SU-DHL-6 (cell line): Measurements from ENCODE around the gene CETP.

Experiments
- H2AFZ ChIP-seq: fragments of 200-600 bp; sonication (generic); 2 replicates; pipeline ENCODE4 v1.6.1; 2014; ENCODE audit warnings: low read depth, mild to moderate bottlenecking, moderate library complexity, mixed read lengths, antibody characterized with exemption, low read length; ENCODE audit not compliant: severe bottlenecking
- H3F3A ChIP-seq: fragments of 200-600 bp; shearing (Covaris generic); 2 replicates; pipeline ENCODE4 v1.6.0; 2016; ENCODE audit warnings: antibody characterized with exemption, mild to moderate bottlenecking; ENCODE audit not compliant: insufficient read depth
- H3K27ac ChIP-seq: fragments of 200-600 bp; sonication (generic); 2 replicates; pipeline ENCODE4 v1.5.1; 2016; ENCODE audit warnings: low read depth, mild to moderate bottlenecking, low read length, moderate library complexity, mixed read lengths
- H3K27me3 ChIP-seq: fragments of 200-600 bp; sonication (generic), shearing (Covaris generic); 2 replicates; pipeline ENCODE4 v1.6.0; 2014; ENCODE audit warnings: mild to moderate bottlenecking, low read length
- H3K36me3 ChIP-seq: fragments of 200-600 bp; sonication (generic); 2 replicates; pipeline ENCODE4 v1.6.1; 2014; ENCODE audit warnings: mild to moderate bottlenecking, low read length, mixed read lengths
- H3K4me2 ChIP-seq: fragments of 300-600, 200-600 bp; shearing (Covaris generic), sonication (generic); 2 replicates; pipeline ENCODE4 v1.6.0; 2014; ENCODE audit warnings: low read length, low read depth, mild to moderate bottlenecking; ENCODE audit not compliant: poor library complexity, severe bottlenecking
- H3K4me3 ChIP-seq: fragments of 200-600 bp; sonication (generic); 2 replicates; pipeline ENCODE4 v1.5.1; 2014; ENCODE audit warnings: antibody characterized with exemption, low read length, mild to moderate bottlenecking, mixed read lengths; ENCODE audit not compliant: insufficient read depth, poor library complexity, severe bottlenecking
- H3K79me2 ChIP-seq: fragments of 200-600 bp; sonication (generic); 2 replicates; pipeline ENCODE4 v1.6.1; 2014; ENCODE audit warnings: mild to moderate bottlenecking, low read length, moderate library complexity; ENCODE audit not compliant: insufficient read depth
- H3K9ac ChIP-seq: fragments of 200-600 bp; sonication (generic); 2 replicates; pipeline ENCODE4 v1.7.0; 2014; ENCODE audit warnings: mild to moderate bottlenecking, low read length
- H3K9me2 ChIP-seq: fragments of 200-600 bp; sonication (generic); replicated peaks from 2 replicates; pipeline ENCODE4 v1.6.1; 2014; ENCODE audit warnings: low read length; ENCODE audit not compliant: insufficient read depth
- H3K9me3 ChIP-seq: fragments of 200-600 bp; sonication (generic); 2 replicates; pipeline ENCODE4 v1.6.1; 2014; ENCODE audit warnings: low read length, mixed read lengths; ENCODE audit not compliant: insufficient read depth
- H4K20me1 ChIP-seq: fragments of 200-600 bp; sonication (generic); 2 replicates; pipeline ENCODE4 v1.6.1; 2014; ENCODE audit warnings: low read depth, mild to moderate bottlenecking, antibody characterized with exemption, low read length, moderate library complexity, mixed read lengths
- EZH2phosphoT487 ChIP-seq: fragments of 200-600 bp; sonication (generic), shearing (Covaris generic); conservative IDR thresholded peaks from 2 replicates; pipeline ENCODE4 v1.6.1; 2018; ENCODE audit warnings: mild to moderate bottlenecking, antibody characterized with exemption, low read length, moderate library complexity, mixed read lengths
- TF ChIP-seq, protein P1 (sequence below): fragments of 200-600 bp; sonication (generic); IDR thresholded peaks from one replicate; pipeline ENCODE4 v1.5.1; 2017; ENCODE audit warnings: antibody characterized with exemption, mild to moderate bottlenecking, low read length, moderate library complexity; ENCODE audit not compliant: insufficient read depth, poor library complexity, severe bottlenecking

The CETP gene

DNA sequence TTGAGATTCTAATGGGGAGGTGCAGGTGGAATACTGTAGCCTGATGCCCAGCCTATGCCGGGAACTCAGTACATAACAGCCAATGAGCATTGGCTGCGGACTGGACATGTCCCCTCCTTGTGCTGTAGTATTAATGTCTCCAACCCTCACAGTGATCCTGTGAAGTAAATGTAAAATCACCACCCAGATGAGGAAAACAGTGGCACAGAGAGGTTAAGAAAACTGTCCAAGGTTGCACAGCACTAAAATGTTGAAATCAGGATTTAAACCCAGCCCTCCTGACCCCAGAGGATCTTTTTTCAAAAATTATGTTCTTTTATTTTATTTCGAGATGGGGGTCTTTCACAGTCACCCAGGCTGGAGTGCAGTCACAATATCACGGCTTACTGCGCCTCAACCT, 35.5 kb downstream of the CETP start:
- no peak overlapping the region for H3K27ac ChIP-seq
- no peaks in the 10 kb centered on the region for H3K9me3 ChIP-seq
- H3K9ac ChIP-seq: no peak overlapping the region
- H3K9me2 ChIP-seq: no peaks in the 10 kb centered on the region
- H2AFZ ChIP-seq: no peak overlapping the region
- no peak for TF ChIP-seq EZH2phosphoT487
- TF ChIP-seq, protein P1, sequence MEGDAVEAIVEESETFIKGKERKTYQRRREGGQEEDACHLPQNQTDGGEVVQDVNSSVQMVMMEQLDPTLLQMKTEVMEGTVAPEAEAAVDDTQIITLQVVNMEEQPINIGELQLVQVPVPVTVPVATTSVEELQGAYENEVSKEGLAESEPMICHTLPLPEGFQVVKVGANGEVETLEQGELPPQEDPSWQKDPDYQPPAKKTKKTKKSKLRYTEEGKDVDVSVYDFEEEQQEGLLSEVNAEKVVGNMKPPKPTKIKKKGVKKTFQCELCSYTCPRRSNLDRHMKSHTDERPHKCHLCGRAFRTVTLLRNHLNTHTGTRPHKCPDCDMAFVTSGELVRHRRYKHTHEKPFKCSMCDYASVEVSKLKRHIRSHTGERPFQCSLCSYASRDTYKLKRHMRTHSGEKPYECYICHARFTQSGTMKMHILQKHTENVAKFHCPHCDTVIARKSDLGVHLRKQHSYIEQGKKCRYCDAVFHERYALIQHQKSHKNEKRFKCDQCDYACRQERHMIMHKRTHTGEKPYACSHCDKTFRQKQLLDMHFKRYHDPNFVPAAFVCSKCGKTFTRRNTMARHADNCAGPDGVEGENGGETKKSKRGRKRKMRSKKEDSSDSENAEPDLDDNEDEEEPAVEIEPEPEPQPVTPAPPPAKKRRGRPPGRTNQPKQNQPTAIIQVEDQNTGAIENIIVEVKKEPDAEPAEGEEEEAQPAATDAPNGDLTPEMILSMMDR: no peak
- no peaks in the 10 kb centered on the region for H3K79me2 ChIP-seq
- no peaks in the 10 kb centered on the region for H3K36me3 ChIP-seq
- no peak overlapping the region for H3K4me3 ChIP-seq
- no peaks in the 10 kb centered on the region for H3F3A ChIP-seq
- H4K20me1 ChIP-seq: no peaks in the 10 kb centered on the region
- H3K4me2 ChIP-seq: no peak overlapping the region
- H3K27me3 ChIP-seq: no peaks in the 10 kb centered on the region

DNA sequence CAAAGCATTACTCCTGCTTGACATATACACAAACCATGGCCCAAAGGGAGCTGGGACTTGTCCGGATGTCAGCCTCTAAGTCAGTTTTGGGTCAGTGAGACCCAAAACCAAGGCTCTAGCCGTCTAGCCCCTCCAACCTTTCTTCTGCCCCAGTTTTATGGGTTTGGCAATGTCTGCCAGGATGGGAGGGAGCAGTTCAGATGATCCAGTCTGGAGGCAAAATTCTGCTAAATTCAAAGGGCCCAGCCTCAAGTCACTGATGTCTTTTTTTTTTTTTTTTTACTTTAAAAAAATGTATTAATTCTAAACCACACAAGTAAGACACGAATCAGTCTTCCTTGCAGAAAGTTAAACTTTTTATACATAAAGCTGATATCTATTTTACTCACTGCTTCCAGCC, 36.2 kb downstream of the CETP start:
- H3K9ac ChIP-seq: no peak overlapping the region
- no peak overlapping the region for H3K27ac ChIP-seq
- no peak for TF ChIP-seq EZH2phosphoT487
- TF ChIP-seq, protein P1: no peak
- H3K9me3 ChIP-seq: no peaks in the 10 kb centered on the region
- H3K27me3 ChIP-seq: no peaks in the 10 kb centered on the region
- no peak overlapping the region for H2AFZ ChIP-seq
- no peak overlapping the region for H3K4me3 ChIP-seq
- no peaks in the 10 kb centered on the region for H3K9me2 ChIP-seq
- H3K4me2 ChIP-seq: no peak overlapping the region
- no peaks in the 10 kb centered on the region for H3K36me3 ChIP-seq
- no peaks in the 10 kb centered on the region for H3K79me2 ChIP-seq
- no peaks in the 10 kb centered on the region for H4K20me1 ChIP-seq
- H3F3A ChIP-seq: no peaks in the 10 kb centered on the region

- TF ChIP-seq, protein P1: no peak
- TF ChIP-seq EZH2phosphoT487: no peak
- Histone ChIP-seq H3K9ac (no peak overlapping the region), H3K4me3 (no peak overlapping the region), H3K9me2 (no peaks in the 10 kb centered on the region), H3K36me3 (no peaks in the 10 kb centered on the region), H2AFZ (no peak overlapping the region), H3K27me3 (no peaks in the 10 kb centered on the region), H3K9me3 (no peaks in the 10 kb centered on the region), H3K4me2 (no peak overlapping the region), H3K27ac (no peak overlapping the region), H4K20me1 (no peaks in the 10 kb centered on the region), H3K79me2 (no peaks in the 10 kb centered on the region), H3F3A (no peaks in the 10 kb centered on the region)
Observed at GRCh38 chr16:56998352-56998751, 36.6 kb downstream of the CETP start.

DNA sequence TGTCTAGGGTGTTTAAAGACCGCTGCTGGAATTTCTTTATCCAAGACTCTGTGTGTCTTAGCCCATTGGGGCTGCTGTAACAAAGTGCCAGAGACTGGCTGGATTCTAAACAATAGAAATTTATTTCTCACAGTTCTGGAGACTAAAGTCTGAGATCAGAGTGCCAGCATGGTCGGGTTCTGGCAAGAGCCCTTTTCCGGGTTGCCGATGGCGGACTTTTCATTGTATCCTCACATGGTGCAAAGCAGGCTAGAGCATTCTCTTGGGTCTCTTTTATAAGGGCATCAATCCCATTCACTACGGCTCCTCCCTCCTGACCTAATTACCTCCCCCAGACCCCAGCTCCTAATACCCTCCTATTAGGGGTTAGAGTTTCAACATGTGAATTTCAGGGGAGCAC, 37.1 kb downstream of the CETP start:
- no peaks in the 10 kb centered on the region for H3K9me2 ChIP-seq
- no peaks in the 10 kb centered on the region for H4K20me1 ChIP-seq
- TF ChIP-seq, protein P1: no peak
- no peak for TF ChIP-seq EZH2phosphoT487
- H3K27me3 ChIP-seq: no peaks in the 10 kb centered on the region
- H3K79me2 ChIP-seq: no peaks in the 10 kb centered on the region
- no peak overlapping the region for H3K4me2 ChIP-seq
- no peak overlapping the region for H3K4me3 ChIP-seq
- no peaks in the 10 kb centered on the region for H3F3A ChIP-seq
- no peaks in the 10 kb centered on the region for H3K9me3 ChIP-seq
- H2AFZ ChIP-seq: no peak overlapping the region
- H3K27ac ChIP-seq: no peak overlapping the region
- no peak overlapping the region for H3K9ac ChIP-seq
- no peaks in the 10 kb centered on the region for H3K36me3 ChIP-seq
